ENCODE measurements around the gene CELF1. TPM values are rescaled to one million over a fixed set of nuclear protein-coding genes. Genes with fewer than 3 reads are reported as not detected.

The CELF1 gene
- total and polyA plus RNA-seq, 10 of the 15 experiments (the other 5 are each of a cell fraction or from before 2014, with no cell fraction given) = 35.3 to 128 (median 85.7) TPM

GRCh38 chr11:47434011-47434786, 118.7 kb downstream of the CELF1 start (continued):
- TF ChIP-seq ZNF592 (IDR thresholded peaks at IDR 0.05) = no peak
- TF ChIP-seq POU2F2 (IDR thresholded peaks at IDR 0.05; ENCODE audit: borderline replicate concordance, low read depth, low read length) = no peak
- TF ChIP-seq ZBED1 (IDR thresholded peaks at IDR 0.05; ENCODE audit: borderline replicate concordance) = no peak
- TF ChIP-seq HDGF (IDR thresholded peaks at IDR 0.05) = no peak

DNA sequence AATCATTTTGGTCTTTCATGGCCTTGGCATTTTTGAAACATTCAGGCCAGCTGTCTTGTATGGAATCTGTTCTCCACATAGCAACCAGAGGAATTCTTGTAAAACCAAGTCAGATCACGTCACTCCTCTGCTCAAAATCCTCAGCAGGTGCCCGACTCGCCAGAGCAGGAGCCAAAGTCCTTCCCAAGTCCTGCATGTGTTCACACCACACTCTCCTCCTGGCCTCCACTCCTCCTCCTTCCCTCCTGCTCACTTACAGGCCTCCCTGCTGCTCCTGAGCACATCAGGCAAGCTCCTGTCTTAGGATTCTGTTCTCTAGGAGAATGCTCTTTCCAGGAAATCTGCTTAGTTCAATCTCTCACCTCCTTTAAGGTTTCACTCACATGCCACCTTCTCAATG, 119.8 kb downstream of the CELF1 start:
- in situ Hi-C loops (cut with MboI) = no loop called here
- no peak overlapping the region for H3K4me2 ChIP-seq (ENCODE audit: control insufficient read depth, insufficient read depth)
- H3K4me3 ChIP-seq = no peak overlapping the region
- BruUV-seq (replicated peaks) = no TSS peak
- no peaks in the 10 kb centered on the region for H3K4me1 ChIP-seq (ENCODE audit: control insufficient read depth, insufficient read depth, low read length)
- no peak overlapping the region for H3K9ac ChIP-seq (ENCODE audit: control insufficient read depth, insufficient read depth, low read length)
- H3K79me2 ChIP-seq (ENCODE audit: control insufficient read depth, insufficient read depth, low read length) = no peaks in the 10 kb centered on the region
- 50% methylated on average over 3 of the region's 3 CpGs for WGBS (ENCODE audit: insufficient coverage, insufficient replicate concordance, low lambda C conversion rate, missing lambda C conversion rate)
- TF ChIP-seq GABPA (IDR thresholded peaks at IDR 0.05; ENCODE audit: low read depth) (no peak), ZBTB11 (CRISPR knock-in tag; IDR thresholded peaks at IDR 0.05) (no peak), NR2C1 (IDR thresholded peaks at IDR 0.05) (no peak), CHD4 (IDR thresholded peaks at IDR 0.05) (no peak), ASH2L (IDR thresholded peaks at IDR 0.05; ENCODE audit: borderline replicate concordance, low read depth) (no peak), CREB1 (IDR thresholded peaks at IDR 0.05; ENCODE audit: low read depth) (no peak), SREBF2 (IDR thresholded peaks at IDR 0.05; ENCODE audit: low read length) (no peak), NFXL1 (IDR thresholded peaks at IDR 0.05; ENCODE audit: borderline replicate concordance) (no peak)
- TF ChIP-seq, protein P1, sequence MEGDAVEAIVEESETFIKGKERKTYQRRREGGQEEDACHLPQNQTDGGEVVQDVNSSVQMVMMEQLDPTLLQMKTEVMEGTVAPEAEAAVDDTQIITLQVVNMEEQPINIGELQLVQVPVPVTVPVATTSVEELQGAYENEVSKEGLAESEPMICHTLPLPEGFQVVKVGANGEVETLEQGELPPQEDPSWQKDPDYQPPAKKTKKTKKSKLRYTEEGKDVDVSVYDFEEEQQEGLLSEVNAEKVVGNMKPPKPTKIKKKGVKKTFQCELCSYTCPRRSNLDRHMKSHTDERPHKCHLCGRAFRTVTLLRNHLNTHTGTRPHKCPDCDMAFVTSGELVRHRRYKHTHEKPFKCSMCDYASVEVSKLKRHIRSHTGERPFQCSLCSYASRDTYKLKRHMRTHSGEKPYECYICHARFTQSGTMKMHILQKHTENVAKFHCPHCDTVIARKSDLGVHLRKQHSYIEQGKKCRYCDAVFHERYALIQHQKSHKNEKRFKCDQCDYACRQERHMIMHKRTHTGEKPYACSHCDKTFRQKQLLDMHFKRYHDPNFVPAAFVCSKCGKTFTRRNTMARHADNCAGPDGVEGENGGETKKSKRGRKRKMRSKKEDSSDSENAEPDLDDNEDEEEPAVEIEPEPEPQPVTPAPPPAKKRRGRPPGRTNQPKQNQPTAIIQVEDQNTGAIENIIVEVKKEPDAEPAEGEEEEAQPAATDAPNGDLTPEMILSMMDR (IDR thresholded peaks at IDR 0.05 in 2 of 3, conservative IDR thresholded peaks at IDR 0.05 in 1 of 3; ENCODE audit: control insufficient read depth in 2 of 3, extremely low read depth in 1 of 3, insufficient read depth in 1 of 3, low read depth in 3 of 3, low read length in 3 of 3) = no peak
- POLR2A ChIA-PET = no interaction called here
- RAD21 ChIA-PET (ENCODE audit: unreplicated experiment) = no interaction called here
- H3K27ac ChIP-seq (ENCODE audit: control insufficient read depth, insufficient read depth) = no peak overlapping the region
- ATAC-seq (no peak), DNase-seq (ENCODE audit: low read depth, low spot score) (no peak), FAIRE-seq (no peak)
- no peaks in the 10 kb centered on the region for H3K36me3 ChIP-seq (ENCODE audit: control insufficient read depth in 2 of 2, insufficient read depth in 2 of 2, low read length in 1 of 2)
- H3K9me3 ChIP-seq (replicated peaks; ENCODE audit: control insufficient read depth, insufficient read depth, low read length) = no peaks in the 10 kb centered on the region
- H3K27me3 ChIP-seq (replicated peaks in 1 of 2; ENCODE audit: control insufficient read depth in 2 of 2, insufficient read depth in 2 of 2, low read length in 1 of 2) = no peaks in the 10 kb centered on the region; a peak in 1 of 4 replicates
- intact Hi-C loops (cut with micrococcal nuclease; ENCODE audit: unreplicated experiment) = no loop called here
- no peaks in the 10 kb centered on the region for H4K20me1 ChIP-seq (ENCODE audit: control insufficient read depth, insufficient read depth)
- H2AFZ ChIP-seq (ENCODE audit: control insufficient read depth, low read depth, low read length) = no peak overlapping the region
- CTCF ChIA-PET = no interaction called here
- SMC1A ChIA-PET (ENCODE audit: uncharacterized antibody, unreplicated experiment) = no interaction called here
